SH-SY5Y (cell line): Measurements from ENCODE around the gene MFAP4.

Experiments
- GATA2 ChIP-seq: IDR thresholded peaks from 2 replicates; pipeline ENCODE4 v1.6.1; 2011; ENCODE audit warnings: mild to moderate bottlenecking, low read depth, low read length
- GATA3 ChIP-seq: IDR thresholded peaks from 2 replicates; pipeline ENCODE4 v1.6.1; 2011; ENCODE audit warnings: low read depth, mild to moderate bottlenecking, low read length, moderate library complexity

- no peak for TF ChIP-seq GATA3
- peak; percentile 96 for TF ChIP-seq GATA2
Measured at GRCh38 chr17:19410875-19411620, 24.1 kb upstream of the MFAP4 start, which contains the start of gene RNF112.
